GM18499 (cell line): ENCODE results near the gene TENM4.

ENCODE experiments used
- ATAC-seq: cut with Tn5 transposase; IDR thresholded peaks from one replicate; pipeline ENCODE4 v1.9.1; 2021; ENCODE audit warnings: moderate number of reproducible peaks; ENCODE audit not compliant: insufficient read depth, unreplicated experiment

The TENM4 gene

GRCh38 chr11:79453617-79454016 lies 12.8 kb upstream of the TENM4 start:
- ATAC-seq = no peak

- no peak for ATAC-seq
Measured at GRCh38 chr11:79449040-79449439, 8.2 kb upstream of the TENM4 start.

- ATAC-seq = no peak
Measured at GRCh38 chr11:79447038-79447786, 6.4 kb upstream of the TENM4 start.

GRCh38 chr11:79444923-79445322 lies 4.1 kb upstream of the TENM4 start:
- no peak for ATAC-seq

GRCh38 chr11:79441461-79441875 lies 638 bp upstream of the TENM4 start:
- no peak for ATAC-seq

- ATAC-seq = no peak
Measured at GRCh38 chr11:79439886-79440570, 802 bp downstream of the TENM4 start.

GRCh38 chr11:79439410-79439885 lies 1.4 kb downstream of the TENM4 start:
- ATAC-seq = no peak

GRCh38 chr11:79438631-79439409 lies 2.0 kb downstream of the TENM4 start:
- no peak for ATAC-seq

GRCh38 chr11:79437981-79438630 lies 2.7 kb downstream of the TENM4 start:
- ATAC-seq = no peak

- no peak for ATAC-seq
Measured at GRCh38 chr11:79437278-79437980, 3.4 kb downstream of the TENM4 start.

GRCh38 chr11:79436919-79437277 lies 3.9 kb downstream of the TENM4 start:
- no peak for ATAC-seq

- ATAC-seq = no peak
Measured at GRCh38 chr11:79434283-79434682, 6.5 kb downstream of the TENM4 start.

GRCh38 chr11:79432138-79432537 lies 8.7 kb downstream of the TENM4 start:
- no peak for ATAC-seq

GRCh38 chr11:79431535-79431934 lies 9.3 kb downstream of the TENM4 start:
- ATAC-seq = no peak

- ATAC-seq = no peak
Measured at GRCh38 chr11:79430280-79430679, 10.6 kb downstream of the TENM4 start.

GRCh38 chr11:79428406-79428805 lies 12.4 kb downstream of the TENM4 start:
- no peak for ATAC-seq

- ATAC-seq = no peak
Measured at GRCh38 chr11:79427611-79428327, 13.1 kb downstream of the TENM4 start.

- no peak for ATAC-seq
Measured at GRCh38 chr11:79427126-79427525, 13.7 kb downstream of the TENM4 start.

GRCh38 chr11:79425463-79425862 lies 15.4 kb downstream of the TENM4 start:
- no peak for ATAC-seq
